ENCODE results near the gene STAP1. TPM values are rescaled to one million over a fixed set of nuclear protein-coding genes. Genes with fewer than 3 reads are reported as not detected.
"Not testable (repeated sequence)": the region's sequence is repeated elsewhere in the genome, so short reads cannot be mapped to it uniquely, and the experiment has no call there.

The STAP1 gene
- total and polyA plus RNA-seq, 2 donors (not counting 1 experiment from before 2014, with no cell fraction given) = not detected

GRCh38 chr4:67531379-67531962, 27.1 kb upstream of the STAP1 start:
- Histone ChIP-seq H3K9me3 (ENCODE audit: control insufficient read depth, insufficient read depth, low read depth, low read length) (no peaks in the 10 kb centered on the region), H3K27ac (ENCODE audit: insufficient read depth, low read length) (no peak overlapping the region), H3K9ac (ENCODE audit: insufficient read depth, low read length) (no peak overlapping the region), H2AFZ (ENCODE audit: low read length) (no peak overlapping the region), H3K27me3 (ENCODE audit: control insufficient read depth, insufficient read depth, low read length) (no peaks in the 10 kb centered on the region), H3K4me3 (replicated peaks in 1 of 4; ENCODE audit: control extremely low read depth in 1 of 4, insufficient read depth in 1 of 4, low read depth in 3 of 4, low read length in 4 of 4) (no peak overlapping the region), H4K20me1 (ENCODE audit: control insufficient read depth, extremely low read depth, insufficient read depth, low read length) (no peaks in the 10 kb centered on the region), H3K4me2 (ENCODE audit: extremely low read depth, insufficient read depth, low read length) (no peak overlapping the region), H3K36me3 (ENCODE audit: control insufficient read depth, insufficient read depth, low read length) (peaks cover 1% of the 10 kb centered on the region), H3K79me2 (ENCODE audit: control insufficient read depth, insufficient read depth, low read length) (peaks cover 3% of the 10 kb centered on the region), H3K4me1 (ENCODE audit: control insufficient read depth, extremely low read depth, insufficient read depth, low read length) (no peaks in the 10 kb centered on the region)
- DNase-seq (ENCODE audit: low read depth in 2 of 2) = no peak
- TF ChIP-seq CTCF (conservative IDR thresholded peaks at IDR 0.05 in 1 of 2, IDR thresholded peaks at IDR 0.05 in 1 of 2; ENCODE audit: low read depth in 1 of 2, low read length in 2 of 2) = no peak

- H3K27me3 ChIP-seq (ENCODE audit: control insufficient read depth, insufficient read depth, low read length); H3K9ac ChIP-seq (ENCODE audit: insufficient read depth, low read length); H3K4me2 ChIP-seq (ENCODE audit: extremely low read depth, insufficient read depth, low read length); H3K27ac ChIP-seq (ENCODE audit: insufficient read depth, low read length); H4K20me1 ChIP-seq (ENCODE audit: control insufficient read depth, extremely low read depth, insufficient read depth, low read length); H3K4me1 ChIP-seq (ENCODE audit: control insufficient read depth, extremely low read depth, insufficient read depth, low read length); H2AFZ ChIP-seq (ENCODE audit: low read length); H3K4me3 ChIP-seq (replicated peaks in 1 of 4; ENCODE audit: control extremely low read depth in 1 of 4, insufficient read depth in 1 of 4, low read depth in 3 of 4, low read length in 4 of 4); H3K36me3 ChIP-seq (ENCODE audit: control insufficient read depth, insufficient read depth, low read length); H3K9me3 ChIP-seq (ENCODE audit: control insufficient read depth, insufficient read depth, low read depth, low read length); H3K79me2 ChIP-seq (ENCODE audit: control insufficient read depth, insufficient read depth, low read length): not testable (repeated sequence)
- DNase-seq (ENCODE audit: low read depth in 2 of 2) = peak in 1 of 2 donors; percentile 15
Measured at GRCh38 chr4:67532397-67532796, 26.1 kb upstream of the STAP1 start.

- no peak overlapping the region for H3K4me3 ChIP-seq (replicated peaks in 1 of 4; ENCODE audit: control extremely low read depth in 1 of 4, insufficient read depth in 1 of 4, low read depth in 3 of 4, low read length in 4 of 4)
- no peak overlapping the region for H3K4me2 ChIP-seq (ENCODE audit: extremely low read depth, insufficient read depth, low read length)
- no peaks in the 10 kb centered on the region for H4K20me1 ChIP-seq (ENCODE audit: control insufficient read depth, extremely low read depth, insufficient read depth, low read length)
- no peaks in the 10 kb centered on the region for H3K4me1 ChIP-seq (ENCODE audit: control insufficient read depth, extremely low read depth, insufficient read depth, low read length)
- no peak overlapping the region for H3K27ac ChIP-seq (ENCODE audit: insufficient read depth, low read length)
- DNase-seq (ENCODE audit: low read depth in 2 of 2) = no peak
- no peaks in the 10 kb centered on the region for H3K27me3 ChIP-seq (ENCODE audit: control insufficient read depth, insufficient read depth, low read length)
- TF ChIP-seq EZH2 (IDR thresholded peaks at IDR 0.05; ENCODE audit: low read length, missing control alignments) = no peak
- TF ChIP-seq CTCF (conservative IDR thresholded peaks at IDR 0.05 in 1 of 2, IDR thresholded peaks at IDR 0.05 in 1 of 2; ENCODE audit: low read depth in 1 of 2, low read length in 2 of 2) = no peak
- no peaks in the 10 kb centered on the region for H3K9me3 ChIP-seq (ENCODE audit: control insufficient read depth, insufficient read depth, low read depth, low read length)
- no peak overlapping the region for H3K9ac ChIP-seq (ENCODE audit: insufficient read depth, low read length)
- H2AFZ ChIP-seq (ENCODE audit: low read length) = no peak overlapping the region
- H3K79me2 ChIP-seq (ENCODE audit: control insufficient read depth, insufficient read depth, low read length) = no peaks in the 10 kb centered on the region
- peaks cover 1% of the 10 kb centered on the region for H3K36me3 ChIP-seq (ENCODE audit: control insufficient read depth, insufficient read depth, low read length)
Measured at GRCh38 chr4:67533112-67533511, 25.4 kb upstream of the STAP1 start.

Measured in fibroblast of lung (primary cell).